Neural cell (in vitro differentiated cells): ENCODE measurements around the gene INO80E. TPM values are rescaled to one million over a fixed set of nuclear protein-coding genes. Genes with fewer than 3 reads are reported as not detected.

Source experiments
- H2AFZ ChIP-seq: fragments of 200-600, 300-800 bp; sonication (generic), shearing (Covaris generic); 2 replicates; pipeline ENCODE4 v1.6.0; 2014; ENCODE audit warnings: low read depth, mild to moderate bottlenecking, antibody characterized with exemption, low read length, moderate library complexity
- H3F3A ChIP-seq: fragments of 200-600 bp; shearing (Covaris generic); 2 replicates; pipeline ENCODE4 v1.6.1; 2016; ENCODE audit warnings: mild to moderate bottlenecking, moderate library complexity, mixed read lengths, antibody characterized with exemption, low read length; ENCODE audit not compliant: insufficient read depth, poor library complexity, severe bottlenecking
- H3K27ac ChIP-seq: fragments of 200-600, 300-800 bp; sonication (generic), shearing (Covaris generic); 2 replicates; pipeline ENCODE4 v1.5.1; 2014; ENCODE audit warnings: mild to moderate bottlenecking, low read length, moderate library complexity
- H3K27me3 ChIP-seq: fragments of 300-800, 200-600 bp; sonication (generic), shearing (Covaris generic); 2 replicates; pipeline ENCODE4 v1.6.0; 2014; ENCODE audit warnings: mild to moderate bottlenecking, low read depth, low read length, moderate library complexity; ENCODE audit not compliant: insufficient read depth
- H3K36me3 ChIP-seq: fragments of 300-800, 200-600 bp; sonication (generic), shearing (Covaris generic); 2 replicates; pipeline ENCODE4 v1.5.1; 2014; ENCODE audit warnings: mild to moderate bottlenecking, antibody characterized with exemption, low read length, moderate library complexity; ENCODE audit not compliant: insufficient read depth
- H3K4me2 ChIP-seq: fragments of 300-800, 200-600 bp; sonication (generic), shearing (Covaris generic); 2 replicates; pipeline ENCODE4 v1.6.0; 2014; ENCODE audit warnings: mild to moderate bottlenecking, low read length
- H3K4me3 ChIP-seq: fragments of 300-800, 200-600 bp; sonication (generic), shearing (Covaris generic); 2 replicates; pipeline ENCODE4 v1.5.1; 2014; ENCODE audit warnings: mild to moderate bottlenecking, low read length, moderate library complexity
- H3K79me2 ChIP-seq: fragments of 200-600 bp; shearing (Covaris generic); replicated peaks from 2 replicates; pipeline ENCODE4 v1.6.0; 2014; ENCODE audit warnings: mild to moderate bottlenecking, low read length, moderate library complexity; ENCODE audit not compliant: insufficient read depth
- H3K9ac ChIP-seq: fragments of 300-800, 200-600 bp; sonication (generic), shearing (Covaris generic); 2 replicates; pipeline ENCODE4 v1.6.1; 2016; ENCODE audit warnings: mild to moderate bottlenecking, low read length, mixed read lengths
- H3K9me2 ChIP-seq: fragments of 200-600 bp; shearing (Covaris generic); 2 replicates; pipeline ENCODE4 v1.6.1; 2016; ENCODE audit warnings: mild to moderate bottlenecking, low read length, mixed read lengths; ENCODE audit not compliant: insufficient read depth
- H3K9me3 ChIP-seq: fragments of 200-600, 300-800 bp; sonication (generic), shearing (Covaris generic); 2 replicates; pipeline ENCODE4 v1.6.1; 2016; ENCODE audit warnings: mild to moderate bottlenecking, mixed run types, low read length, moderate library complexity, mixed read lengths
- H4K20me1 ChIP-seq: fragments of 200-600 bp; shearing (Covaris generic); 2 replicates; pipeline ENCODE4 v1.6.1; 2016; ENCODE audit warnings: mild to moderate bottlenecking, mixed run types; ENCODE audit not compliant: insufficient read depth
- CTCF ChIP-seq: fragments of 450-650 bp; IDR thresholded peaks from 2 replicates; pipeline ENCODE4 v1.5.1; 2014; ENCODE audit warnings: antibody characterized with exemption, mild to moderate bottlenecking, moderate library complexity; ENCODE audit not compliant: poor library complexity, severe bottlenecking
- EP300 ChIP-seq: fragments of 450-650 bp; conservative IDR thresholded peaks from 2 replicates; pipeline ENCODE4 v1.6.1; 2014; ENCODE audit warnings: antibody characterized with exemption, mild to moderate bottlenecking, moderate library complexity; ENCODE audit not compliant: poor library complexity, severe bottlenecking
- EZH2 ChIP-seq: fragments of 200-600, 300-800 bp; shearing (Covaris generic), sonication (generic); IDR thresholded peaks from 2 replicates; pipeline ENCODE4 v1.6.1; 2014; ENCODE audit warnings: antibody characterized with exemption, low read length, borderline replicate concordance, mild to moderate bottlenecking; ENCODE audit not compliant: insufficient read depth, poor library complexity, severe bottlenecking
- MXI1 ChIP-seq: fragments of 450-650 bp; conservative IDR thresholded peaks from 2 replicates; pipeline ENCODE4 v1.6.1; 2014; ENCODE audit warnings: antibody characterized with exemption, mild to moderate bottlenecking; ENCODE audit not compliant: poor library complexity, severe bottlenecking
- POLR2AphosphoS5 ChIP-seq: IDR thresholded peaks from 2 replicates; pipeline ENCODE4 v1.6.1; 2012
- RAD21 ChIP-seq: fragments of 450-650 bp; conservative IDR thresholded peaks from 2 replicates; pipeline ENCODE4 v1.6.1; 2014; ENCODE audit warnings: antibody characterized with exemption, mild to moderate bottlenecking, moderate library complexity
- REST ChIP-seq: IDR thresholded peaks from 2 replicates; pipeline ENCODE4 v1.6.1; 2012; ENCODE audit warnings: borderline replicate concordance
- SMC3 ChIP-seq: fragments of 450-650 bp; conservative IDR thresholded peaks from 2 replicates; pipeline ENCODE4 v1.6.1; 2014; ENCODE audit warnings: antibody characterized with exemption, mild to moderate bottlenecking, moderate library complexity; ENCODE audit not compliant: poor library complexity
- TAF1 ChIP-seq: IDR thresholded peaks from 2 replicates; pipeline ENCODE4 v1.6.1; 2012; ENCODE audit warnings: low read depth
- polyA plus RNA-seq: library from polyadenylated mRNA; depleted of rRNA; stranded (reverse); fragments of >200 nt; gene quantifications from 2 replicates; pipeline ENCODE4 v1.2.3, GENCODE V29; 2014

Gene INO80E
- polyA plus RNA-seq, 1 donor from 2014 or later = 130 TPM

GRCh38 chr16:29991571-29991904 lies 4.5 kb upstream of the INO80E start:
- Histone ChIP-seq H3K36me3 (no peaks in the 10 kb centered on the region), H3F3A (no peaks in the 10 kb centered on the region), H3K9ac (no peak overlapping the region), H3K27me3 (no peaks in the 10 kb centered on the region), H3K27ac (no peak overlapping the region), H3K9me2 (no peaks in the 10 kb centered on the region), H3K79me2 (peaks cover 3% of the 10 kb centered on the region), H3K9me3 (no peaks in the 10 kb centered on the region), H3K4me3 (no peak overlapping the region), H3K4me2 (no peak overlapping the region), H4K20me1 (no peaks in the 10 kb centered on the region), H2AFZ (no peak overlapping the region)
- TF ChIP-seq EZH2 (no peak), TAF1 (no peak), EP300 (no peak), REST (no peak), POLR2AphosphoS5 (no peak), SMC3 (no peak), MXI1 (no peak), RAD21 (no peak), CTCF (no peak)

- Histone ChIP-seq H3F3A (no peaks in the 10 kb centered on the region), H3K27me3 (no peaks in the 10 kb centered on the region), H3K4me3 (no peak overlapping the region), H2AFZ (no peak overlapping the region), H3K79me2 (peaks cover 7% of the 10 kb centered on the region), H3K9me2 (no peaks in the 10 kb centered on the region), H3K4me2 (no peak overlapping the region), H3K9ac (no peak overlapping the region), H3K27ac (no peak overlapping the region), H3K36me3 (no peaks in the 10 kb centered on the region), H3K9me3 (no peaks in the 10 kb centered on the region), H4K20me1 (no peaks in the 10 kb centered on the region)
- TF ChIP-seq REST (no peak), EZH2 (no peak), RAD21 (no peak), TAF1 (no peak), SMC3 (no peak)
Measured at GRCh38 chr16:29992344-29992967, 3.6 kb upstream of the INO80E start.
